Measurements from ENCODE around the gene SIRPA.

DNA sequence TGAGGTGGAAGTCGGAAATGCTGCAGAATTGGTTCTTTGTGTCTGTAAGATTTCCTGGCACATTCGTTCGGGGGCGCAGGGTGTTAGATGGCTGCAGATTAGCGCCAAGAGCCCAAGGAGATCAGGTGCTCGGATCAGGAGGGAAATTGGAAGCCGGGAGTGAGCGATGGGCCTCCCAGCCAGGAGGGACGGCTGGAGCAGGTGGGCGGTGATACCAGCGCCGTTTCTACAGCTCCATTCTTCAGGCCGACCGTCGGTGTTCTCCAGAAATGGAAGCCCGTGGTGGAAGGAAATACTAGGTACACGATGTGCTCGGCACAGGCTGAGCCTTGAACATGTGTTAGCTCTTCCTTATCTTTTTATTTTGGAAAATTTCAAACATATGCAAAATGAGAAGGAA, 6.5 kb downstream of the SIRPA start:
- TF ChIP-seq EZH2 (IDR thresholded peaks at IDR 0.05; ENCODE audit: insufficient read depth, poor library complexity, severe bottlenecking) (no peak), EZH2phosphoT487 (IDR thresholded peaks at IDR 0.05; ENCODE audit: insufficient read depth, low read depth) (no peak)

Data from GM23248 (cell line).